Stimulated activated CD8-positive, alpha-beta memory T cell treated with anti-CD3 and anti-CD28 coated beads, Interleukin-12 subunit alpha, Interleukin-12 subunit beta, amount 100 ng/mL, for 4 hours (primary cell): ENCODE data around the gene MOV10L1.

Experiments used
- DNase-seq: peaks from one replicate; pipeline ENCODE4 v3.0.0-alpha.2; 2020; ENCODE audit warnings: low read depth

MOV10L1 gene

DNA sequence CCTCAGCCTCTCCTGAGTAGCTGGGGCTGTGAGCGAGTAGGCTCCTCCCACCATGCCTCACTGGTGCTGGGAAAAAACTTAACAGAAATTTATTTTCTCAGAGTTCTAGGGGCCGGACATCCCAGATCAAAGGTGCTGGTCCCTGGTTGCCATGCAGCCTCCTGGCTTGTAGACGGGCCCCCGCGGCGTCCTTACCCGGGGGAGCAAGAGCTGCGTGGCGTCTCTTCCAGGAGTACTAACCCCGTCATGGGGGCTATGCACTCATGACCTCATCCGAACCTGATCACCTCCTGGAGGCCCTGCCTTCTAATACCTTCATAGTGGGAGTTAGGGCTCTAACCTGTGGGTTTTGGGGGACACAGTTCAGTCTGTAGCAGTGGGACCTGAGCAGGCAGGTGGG lies 98.5 kb downstream of the MOV10L1 start:
- no peak for DNase-seq

- no peak for DNase-seq
These were observed 99.5 kb downstream of the MOV10L1 start for GRCh38 chr22:50189184-50189848.

GRCh38 chr22:50189849-50190181 lies 100.0 kb downstream of the MOV10L1 start:
- DNase-seq = no peak

DNA sequence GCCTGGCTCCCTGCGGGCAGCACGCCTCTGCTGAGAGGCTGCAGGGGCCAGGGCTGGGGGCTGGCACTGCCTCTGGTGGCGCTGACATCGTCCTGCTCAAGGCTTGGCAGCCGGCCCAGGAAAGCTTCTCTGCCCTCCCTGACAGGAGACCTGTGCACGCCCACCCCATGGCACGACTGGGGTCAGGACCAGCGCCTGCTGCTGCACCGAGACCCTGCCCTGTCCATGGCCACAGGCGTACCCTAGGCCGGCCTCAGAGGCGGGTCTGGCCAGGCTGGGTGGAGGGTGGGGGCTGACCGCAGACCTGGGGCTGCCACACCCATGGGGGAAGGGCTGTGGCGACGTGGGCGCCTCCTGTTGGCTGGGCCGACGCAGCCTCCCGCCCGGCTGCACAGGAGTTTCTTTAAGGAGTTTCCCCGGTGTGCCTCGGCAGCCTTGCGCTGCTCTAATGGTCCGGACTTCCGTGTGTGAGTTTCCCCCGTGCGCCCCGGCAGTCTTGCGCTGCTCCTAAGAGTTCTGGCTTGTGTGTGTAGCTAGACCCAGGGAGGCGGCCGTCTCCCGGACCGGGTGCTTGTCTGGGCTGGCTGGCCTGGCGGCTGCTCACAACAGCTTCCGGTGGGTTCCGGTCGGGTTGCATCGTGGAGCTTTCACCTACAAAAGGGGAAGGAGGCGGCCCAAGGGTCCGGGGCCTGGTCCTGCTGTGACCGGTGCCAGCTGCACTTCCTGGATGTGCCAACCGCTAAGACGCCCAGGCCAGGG lies 100.6 kb downstream of the MOV10L1 start:
- DNase-seq = peak; percentile 68

GRCh38 chr22:50190941-50191741 lies 101.3 kb downstream of the MOV10L1 start:
- peak; percentile 50 for DNase-seq

- no peak for DNase-seq
These were observed 102.8 kb downstream of the MOV10L1 start for GRCh38 chr22:50192436-50193204.

GRCh38 chr22:50193621-50194020 lies 103.8 kb downstream of the MOV10L1 start:
- DNase-seq = no peak

DNA sequence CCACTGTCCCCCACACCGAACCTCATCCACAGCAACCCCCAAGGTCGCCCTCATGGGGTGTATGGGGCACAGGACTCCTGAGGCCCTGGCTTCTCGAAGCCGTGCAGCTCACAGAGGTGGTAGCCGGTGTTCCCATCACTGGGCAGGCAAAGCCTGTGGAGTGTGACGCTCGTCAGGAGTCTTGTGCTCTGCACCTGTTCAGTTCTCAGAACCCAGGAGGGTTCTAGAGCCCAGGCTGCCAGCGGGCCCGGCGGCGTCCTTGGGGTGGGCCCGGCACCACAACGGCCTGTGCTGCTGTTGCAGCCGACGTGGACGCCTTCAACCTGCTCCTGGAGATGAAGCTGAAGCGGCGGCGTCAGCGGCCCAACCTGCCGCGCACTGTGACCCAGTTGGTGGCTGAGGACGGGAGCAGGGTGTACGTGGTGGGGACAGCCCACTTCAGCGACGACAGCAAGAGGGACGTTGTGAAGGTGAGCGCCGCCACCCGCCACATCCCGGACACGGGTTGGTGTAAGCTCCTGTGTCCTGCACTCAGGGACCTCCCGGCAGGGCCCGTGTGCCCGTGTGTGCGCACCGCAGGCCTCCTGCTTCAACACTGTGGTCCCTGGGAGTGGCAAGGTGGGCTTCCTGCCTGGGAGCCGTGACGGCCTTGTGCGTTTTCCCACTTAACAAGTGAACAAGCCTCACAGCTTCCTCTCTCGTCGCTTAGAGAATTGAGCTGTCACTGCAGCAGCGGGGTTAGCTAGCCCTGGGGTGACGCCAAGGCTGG lies 104.4 kb downstream of the MOV10L1 start:
- no peak for DNase-seq

DNA sequence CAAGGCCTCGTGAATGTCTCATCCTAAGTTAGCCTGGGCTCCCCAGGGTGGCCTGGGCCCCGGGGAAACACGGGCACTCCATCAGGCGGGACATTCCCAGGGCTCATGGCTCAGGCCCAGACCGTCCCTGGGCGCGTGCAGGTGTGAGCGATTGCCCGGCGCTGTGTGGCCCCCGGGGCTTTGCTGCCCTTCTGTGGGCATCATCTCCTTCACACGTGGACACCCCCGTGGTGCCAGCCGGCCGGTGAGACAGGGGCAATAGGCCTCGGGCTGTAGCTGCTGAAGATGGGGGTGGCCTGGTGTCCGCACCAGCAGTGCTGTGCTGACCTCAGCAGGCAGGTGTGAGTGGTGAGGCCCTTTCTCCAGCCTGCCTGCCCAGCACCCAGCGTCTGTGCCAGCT lies 106.5 kb downstream of the MOV10L1 start:
- no peak for DNase-seq

GRCh38 chr22:50197000-50197800 lies 107.4 kb downstream of the MOV10L1 start:
- DNase-seq = no peak

DNA sequence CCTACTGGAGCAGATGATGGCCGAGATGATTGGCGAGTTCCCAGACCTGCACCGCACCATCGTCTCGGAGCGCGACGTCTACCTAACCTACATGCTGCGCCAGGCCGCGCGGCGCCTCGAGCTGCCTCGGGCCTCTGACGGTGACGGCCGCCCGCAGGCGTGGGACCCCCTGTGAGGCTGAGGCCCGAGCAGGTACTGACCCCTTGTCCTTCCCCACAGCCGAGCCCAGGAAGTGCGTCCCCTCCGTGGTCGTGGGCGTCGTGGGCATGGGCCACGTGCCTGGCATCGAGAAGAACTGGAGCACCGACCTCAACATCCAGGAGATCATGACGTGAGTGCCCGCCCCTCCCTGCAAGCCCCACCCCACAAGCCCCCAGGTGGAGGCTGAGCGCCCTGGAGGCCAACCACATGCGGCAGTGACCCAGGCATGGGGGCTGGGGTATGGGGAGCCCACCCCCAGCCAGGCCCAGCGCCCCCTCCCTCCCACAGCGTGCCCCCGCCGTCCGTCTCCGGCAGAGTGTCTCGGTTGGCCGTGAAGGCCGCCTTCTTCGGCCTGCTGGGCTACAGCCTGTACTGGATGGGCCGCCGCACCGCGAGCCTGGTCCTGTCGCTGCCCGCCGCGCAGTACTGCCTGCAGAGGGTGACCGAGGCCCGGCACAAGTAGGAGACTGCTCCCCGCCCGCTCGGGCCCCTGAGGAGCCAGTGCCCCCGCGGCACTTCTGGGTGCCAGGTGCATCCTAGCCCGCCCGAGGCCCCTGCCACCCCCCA lies 108.2 kb downstream of the MOV10L1 start:
- DNase-seq = no peak

DNA sequence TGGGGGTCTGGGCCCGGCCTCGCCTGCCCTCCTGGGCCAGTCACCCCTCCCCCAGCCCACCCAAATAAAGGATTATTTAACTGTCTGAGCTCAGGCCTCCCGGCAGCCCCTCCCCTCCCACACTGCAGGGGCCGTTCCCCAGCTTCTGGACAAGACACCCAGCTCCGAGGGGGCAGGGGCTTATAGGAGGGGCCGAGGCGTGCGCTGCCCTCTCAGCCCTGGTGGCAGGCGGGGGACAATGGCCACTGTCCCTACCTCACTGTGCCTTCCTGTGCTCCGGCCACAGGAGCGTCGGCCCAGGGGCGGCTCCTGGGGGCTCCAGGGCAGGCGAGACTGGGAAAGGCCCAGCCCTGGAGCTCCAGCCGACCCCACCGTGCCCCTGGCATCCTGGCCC lies 108.8 kb downstream of the MOV10L1 start:
- no peak for DNase-seq

DNA sequence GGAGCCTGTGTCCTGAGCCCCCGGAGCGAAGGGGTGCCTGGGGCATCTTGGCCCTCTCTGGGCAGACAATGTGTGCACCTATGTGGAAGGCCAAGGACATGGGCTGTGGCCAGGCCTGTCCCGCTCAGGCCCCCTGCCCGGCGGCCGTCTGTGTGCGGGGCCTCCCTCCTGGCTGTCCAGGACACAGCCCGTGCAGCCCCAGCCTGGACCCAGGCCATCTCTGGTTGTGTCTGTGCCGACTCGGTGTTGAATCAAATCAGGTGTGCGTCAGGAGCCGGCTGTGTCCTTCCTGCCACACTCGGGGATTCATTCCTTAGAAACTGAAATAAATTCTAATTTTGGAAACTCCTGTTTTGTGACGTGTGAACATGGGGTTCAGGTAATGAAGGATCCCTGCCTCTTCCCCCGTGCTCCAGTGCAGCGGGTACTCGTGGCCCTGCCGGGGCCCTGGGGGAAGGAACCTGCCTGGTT lies 109.5 kb downstream of the MOV10L1 start:
- no peak for DNase-seq

- no peak for DNase-seq
These were observed 110.1 kb downstream of the MOV10L1 start for GRCh38 chr22:50199829-50200460.

DNA sequence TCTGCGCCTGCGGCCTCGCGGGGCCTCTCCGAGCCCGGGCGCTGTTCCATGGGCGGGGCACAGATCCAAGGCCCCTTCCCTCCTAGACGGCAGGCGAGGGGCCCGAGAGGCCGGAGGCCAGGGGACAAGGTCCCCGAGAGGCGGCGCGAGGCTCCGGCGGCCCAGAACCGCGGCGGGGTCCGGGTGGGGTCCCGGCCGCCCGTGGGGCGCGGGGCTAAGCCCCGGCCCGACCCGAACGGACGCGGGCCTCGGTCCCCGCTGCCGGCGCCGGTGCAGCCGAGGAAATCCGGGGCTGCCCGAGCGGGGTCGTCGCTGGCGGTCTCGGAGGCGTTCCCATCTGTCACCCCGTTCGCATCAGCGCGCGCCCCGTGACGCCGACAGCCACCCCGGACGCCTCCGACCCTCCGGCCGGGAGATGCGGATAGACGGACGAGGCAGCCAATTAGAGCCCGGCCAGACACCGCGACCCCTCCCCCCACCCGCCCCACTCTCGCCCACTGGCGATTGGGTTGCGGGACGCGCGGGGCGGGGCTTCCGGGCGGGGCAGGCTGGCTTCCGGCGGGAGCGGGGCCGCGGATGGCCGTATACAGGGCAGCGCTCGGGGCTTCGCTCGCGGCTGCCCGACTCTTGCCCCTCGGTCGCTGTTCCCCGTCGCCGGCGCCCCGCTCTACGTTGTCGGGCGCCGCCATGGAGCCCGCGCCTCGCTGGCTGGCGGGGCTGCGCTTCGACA lies 110.8 kb downstream of the MOV10L1 start, which contains the start of gene SELENOO:
SELENOO (plus strand) TSS at position 551 of the 730 bp plus-strand sequence; CDS start at position 577, 26 bp downstream.
- DNase-seq = peak; percentile 82

GRCh38 chr22:50201191-50202129 lies 111.7 kb downstream of the MOV10L1 start:
- no peak for DNase-seq

- DNase-seq = no peak
These were observed 112.4 kb downstream of the MOV10L1 start for GRCh38 chr22:50202130-50202666.
